ENCODE measurements around the gene SPNS1. TPM values are rescaled to one million over a fixed set of nuclear protein-coding genes. Genes with fewer than 3 reads are reported as not detected.
A peak's percentile ranks its signal among the peaks of the same experiment; 100 is the strongest.

The SPNS1 gene
- total RNA-seq, 2 experiments from 2014 or later: 20.6 to 24.7 TPM

DNA sequence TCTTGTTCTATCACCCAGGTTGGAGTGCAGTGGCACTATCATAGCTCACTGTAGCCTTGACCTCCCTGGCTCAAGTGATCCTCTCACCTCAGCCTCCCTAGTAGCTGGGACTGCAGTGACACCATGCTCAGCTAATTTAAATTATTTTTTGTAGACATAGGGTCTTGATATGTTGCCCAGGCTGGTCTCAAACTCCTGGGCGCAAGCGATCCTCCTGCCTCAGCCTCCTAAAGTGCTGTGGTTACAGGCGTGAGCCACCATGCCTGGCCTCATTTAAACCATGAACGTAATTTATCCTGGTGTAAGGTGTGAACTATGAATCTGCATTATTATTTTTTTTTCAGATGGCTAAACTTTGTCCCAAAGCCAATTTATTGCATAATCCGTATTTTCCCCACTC lies 47.6 kb downstream of the SPNS1 start:
- no peak overlapping the region for H3K27ac Mint-ChIP-seq

DNA sequence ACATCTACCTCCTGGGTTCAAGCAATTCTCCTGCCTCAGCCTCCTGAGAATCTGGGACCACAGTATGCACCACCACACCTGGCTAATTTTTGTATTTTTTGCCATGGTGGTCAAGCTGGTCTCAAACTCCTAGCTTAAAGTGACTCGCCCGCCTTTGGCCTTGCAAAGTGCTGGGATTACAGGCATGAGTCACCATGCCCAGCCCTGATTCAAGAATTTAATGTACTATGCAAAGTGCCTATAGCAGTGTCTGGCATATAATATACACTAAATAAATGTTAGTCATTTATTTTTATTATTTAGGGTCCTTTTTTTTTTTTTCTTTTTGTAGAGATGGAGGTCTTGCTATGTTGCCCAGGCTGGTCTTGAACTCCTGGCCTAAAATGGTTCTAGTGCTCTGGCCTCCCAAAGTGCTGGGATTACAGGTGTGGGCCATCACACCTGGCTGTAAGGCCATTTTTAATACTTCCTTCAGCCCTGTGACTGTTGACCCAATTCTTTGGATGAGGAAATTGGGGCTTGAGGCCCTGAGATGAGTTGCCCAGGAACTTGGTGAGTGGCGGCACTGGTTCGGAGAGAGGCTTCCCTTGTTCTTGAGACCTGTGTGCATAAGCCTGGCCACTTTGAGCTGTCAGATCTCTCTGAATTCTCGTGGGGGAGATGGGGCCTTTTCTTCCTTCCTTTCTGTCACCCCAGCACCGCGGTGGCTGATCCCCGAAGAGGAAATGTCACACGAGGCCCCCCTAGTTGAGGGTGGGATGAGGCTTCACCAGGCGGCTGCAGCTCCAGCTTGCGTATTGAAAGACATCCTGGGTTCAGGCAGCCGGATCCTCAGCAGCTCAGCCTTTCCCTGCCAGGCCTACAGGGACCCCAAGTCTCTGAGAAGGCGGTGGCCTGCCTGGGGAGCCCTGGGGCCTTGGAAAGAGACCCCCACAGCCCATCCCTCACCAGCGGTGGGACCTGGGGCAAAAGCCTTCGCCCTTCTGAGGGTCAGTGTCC lies 49.0 kb downstream of the SPNS1 start:
- Mint-ChIP-seq H3K36me3 (ENCODE audit: low read depth) (no peaks in the 10 kb centered on the region), H3K4me3 (no peak overlapping the region), H3K4me1 (peaks cover 38% of the 10 kb centered on the region), H3K27ac (no peak overlapping the region), H3K27me3 (no peaks in the 10 kb centered on the region), H3K9me3 (no peaks in the 10 kb centered on the region)
- CTCF ChIA-PET: no interaction called here
- DNase-seq: no peak
- POLR2A ChIA-PET: no interaction called here

More for the DNA sequence above, 47.6 kb downstream of the SPNS1 start:
- Mint-ChIP-seq H3K9me3 (no peaks in the 10 kb centered on the region), H3K4me1 (peaks cover 33% of the 10 kb centered on the region), H3K36me3 (ENCODE audit: low read depth) (no peaks in the 10 kb centered on the region), H3K4me3 (no peak overlapping the region), H3K27me3 (no peaks in the 10 kb centered on the region)
- CTCF ChIA-PET: interaction anchor here (0.7 to 1.4 kb wide), 2 partner anchors 39 to 53 kb away, joined by 3 to 5 read pairs; no protein-coding TSS in a partner anchor
- POLR2A ChIA-PET: interaction anchor here (0.6 to 3.2 kb wide), 4 partner anchors 33 to 42 kb away, joined by 3 to 18 read pairs (median 4); partner anchors contain the start of gene LAT
- DNase-seq: no peak

DNA sequence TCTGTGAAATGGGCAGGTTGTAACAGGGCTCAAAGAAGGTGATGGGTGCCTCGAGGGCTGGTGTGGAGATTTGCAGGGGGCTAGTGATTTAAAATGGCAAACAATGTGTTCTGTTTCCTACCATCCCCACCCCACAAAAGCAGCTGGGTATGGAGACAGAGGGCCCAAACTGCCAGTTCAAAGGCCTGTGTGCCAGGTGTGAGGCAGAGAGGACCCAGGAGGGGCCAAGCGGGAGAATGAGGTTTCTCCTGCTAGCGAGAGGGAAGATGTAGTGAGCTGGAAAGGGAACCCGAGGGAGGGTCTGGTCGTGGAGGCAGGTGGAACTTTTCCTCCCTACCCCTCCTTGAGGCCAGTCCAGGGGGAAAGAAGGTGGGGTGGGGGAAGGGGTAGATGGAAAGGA lies 49.7 kb downstream of the SPNS1 start:
- DNase-seq: no peak
- Mint-ChIP-seq H3K4me3 (no peak overlapping the region), H3K27ac (no peak overlapping the region), H3K9me3 (no peaks in the 10 kb centered on the region), H3K27me3 (no peaks in the 10 kb centered on the region), H3K36me3 (ENCODE audit: low read depth) (no peaks in the 10 kb centered on the region), H3K4me1 (peaks cover 45% of the 10 kb centered on the region)
- ChIA-PET POLR2A (no interaction called here), CTCF (no interaction called here)

DNA sequence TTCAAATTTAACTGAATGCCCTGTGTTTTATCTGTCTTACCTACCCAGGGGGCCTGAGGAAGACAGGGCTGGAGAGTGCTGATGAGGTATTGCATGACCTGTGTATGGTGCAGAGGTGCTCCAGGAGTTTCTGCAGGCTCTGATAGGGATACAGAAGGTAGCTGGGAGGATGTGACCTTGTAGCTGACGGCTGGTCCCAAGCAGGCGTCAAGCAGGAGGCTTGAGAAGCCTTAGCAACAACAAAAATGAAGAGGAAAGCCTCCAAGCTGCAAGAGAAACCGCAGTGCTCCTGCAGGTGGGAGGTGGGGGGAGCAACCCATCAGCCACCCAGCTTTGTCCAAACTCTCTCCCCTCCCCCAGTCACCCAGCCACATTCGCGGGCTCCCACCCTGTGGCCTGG lies 50.6 kb downstream of the SPNS1 start:
- Mint-ChIP-seq H3K27ac (no peak overlapping the region), H3K4me1 (peaks cover 49% of the 10 kb centered on the region), H3K36me3 (ENCODE audit: low read depth) (no peaks in the 10 kb centered on the region), H3K27me3 (no peaks in the 10 kb centered on the region), H3K9me3 (no peaks in the 10 kb centered on the region), H3K4me3 (no peak overlapping the region)
- DNase-seq: no peak
- CTCF ChIA-PET: interaction anchor here (0.9 kb wide), 1 partner anchor 52 kb away, joined by 3 read pairs; no protein-coding TSS in a partner anchor
- POLR2A ChIA-PET: no interaction called here

DNA sequence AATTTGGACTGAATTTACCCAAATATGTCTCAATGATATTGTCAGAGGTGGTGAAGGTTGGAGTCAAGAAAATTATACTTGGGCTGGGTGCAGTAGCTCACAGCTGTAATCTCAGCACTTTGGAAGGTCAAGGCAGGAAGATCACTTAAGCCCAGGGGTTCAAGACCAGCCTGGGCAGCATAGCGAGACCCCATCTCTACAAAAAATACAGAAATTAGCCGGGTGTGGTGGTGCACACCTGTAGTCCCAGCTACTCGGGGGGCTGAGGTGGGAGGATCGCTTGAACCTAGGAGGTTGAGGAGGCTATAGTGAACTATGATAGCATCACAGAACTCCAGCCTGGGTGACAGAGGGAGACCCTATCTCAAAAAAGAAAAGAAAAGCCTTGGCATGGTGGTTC lies 51.2 kb downstream of the SPNS1 start:
- Mint-ChIP-seq H3K4me3 (no peak overlapping the region), H3K27ac (no peak overlapping the region), H3K36me3 (ENCODE audit: low read depth) (no peaks in the 10 kb centered on the region), H3K27me3 (no peaks in the 10 kb centered on the region), H3K9me3 (no peaks in the 10 kb centered on the region), H3K4me1 (peaks cover 48% of the 10 kb centered on the region)
- POLR2A ChIA-PET: no interaction called here
- CTCF ChIA-PET: interaction anchor here (0.9 kb wide), 1 partner anchor 52 kb away, joined by 3 read pairs; no protein-coding TSS in a partner anchor
- no peak for DNase-seq

DNA sequence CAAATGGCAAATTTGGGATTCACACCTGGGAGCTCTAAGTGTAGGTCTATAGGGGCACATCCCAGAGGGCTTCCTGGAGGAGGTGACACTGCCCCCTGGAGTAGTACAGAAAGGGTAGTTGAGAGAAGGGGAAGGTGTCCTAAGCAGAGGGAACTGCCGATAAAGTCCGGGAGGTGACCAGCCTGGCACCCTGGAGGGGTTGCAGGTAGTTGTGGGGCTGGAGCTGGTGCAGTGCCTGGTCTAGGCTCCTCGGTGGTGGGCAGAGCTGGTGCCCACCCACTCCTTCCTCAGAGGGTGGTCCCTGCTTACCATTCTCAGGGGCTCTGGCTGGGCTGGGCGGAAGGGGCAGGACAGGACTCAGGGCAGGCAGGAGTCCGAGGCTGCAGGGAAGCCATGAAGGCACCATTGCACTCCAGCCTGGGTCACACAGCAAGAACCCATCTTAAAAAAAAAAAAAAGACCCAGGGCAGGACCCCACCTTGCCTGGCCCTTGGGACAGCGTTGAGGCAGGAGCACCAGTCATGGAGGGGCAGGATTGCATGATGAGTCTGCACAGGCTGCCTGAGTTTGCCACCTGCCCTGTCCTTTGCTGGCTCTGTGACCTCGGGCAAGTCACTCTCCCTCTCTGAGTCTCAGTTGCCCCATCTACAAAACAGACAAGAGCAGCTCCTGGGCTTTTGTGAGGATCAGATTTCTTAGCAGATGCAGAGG lies 54.0 kb downstream of the SPNS1 start:
- Mint-ChIP-seq H3K27me3 (no peaks in the 10 kb centered on the region), H3K4me1 (peaks cover 34% of the 10 kb centered on the region), H3K9me3 (no peaks in the 10 kb centered on the region), H3K27ac (peak overlapping the region; percentile 21), H3K4me3 (no peak overlapping the region), H3K36me3 (ENCODE audit: low read depth) (no peaks in the 10 kb centered on the region)
- POLR2A ChIA-PET: interaction anchor here (1.0 to 2.8 kb wide), 8 partner anchors 8 to 55 kb away, joined by 3 to 13 read pairs (median 4); partner anchors contain the start of gene LAT
- peak; percentile 6 for DNase-seq
- CTCF ChIA-PET: interaction anchor here (1.2 to 1.3 kb wide), 2 partner anchors 18 to 50 kb away, joined by 3 to 5 read pairs; no protein-coding TSS in a partner anchor

DNA sequence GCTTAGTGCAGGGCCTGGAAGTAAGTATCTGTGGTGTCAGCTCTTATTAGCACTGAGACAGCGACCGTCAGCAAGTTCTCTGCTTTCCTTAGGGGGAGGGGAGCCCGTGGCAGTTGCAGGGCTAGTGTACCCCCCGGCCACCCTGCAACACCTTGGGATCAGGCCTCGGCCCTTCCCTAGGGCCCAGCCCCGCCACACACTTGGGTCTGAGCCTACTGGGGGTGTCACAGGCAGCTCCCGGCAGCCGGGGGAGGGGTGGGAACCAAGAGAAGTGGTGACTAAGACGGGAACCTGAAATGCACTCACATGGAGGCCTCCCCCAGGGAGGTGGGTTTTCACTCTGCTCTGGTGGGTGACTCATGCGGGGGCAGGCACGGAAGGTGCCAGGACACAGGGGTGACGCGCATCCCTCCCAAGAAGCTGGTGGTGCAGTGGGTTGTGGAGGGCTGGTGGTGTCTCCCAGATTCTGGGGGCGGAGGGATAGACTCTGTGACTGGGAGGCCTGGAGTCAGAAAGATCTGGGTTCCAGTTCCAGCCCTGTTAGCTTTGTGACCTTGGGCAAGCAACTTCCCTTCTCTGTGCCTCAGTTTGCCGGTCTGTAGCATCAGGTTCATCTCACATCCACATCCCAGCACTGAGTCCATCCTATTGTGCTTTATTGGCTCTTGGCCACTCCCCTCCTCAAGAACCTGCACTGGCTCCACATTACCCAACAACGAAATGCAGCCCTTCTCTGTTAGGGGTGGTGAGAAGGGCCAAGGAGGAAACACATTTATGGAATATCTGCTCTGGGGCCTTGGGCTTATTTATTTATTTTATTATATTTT lies 54.8 kb downstream of the SPNS1 start:
- DNase-seq: peak; percentile 74
- ChIA-PET CTCF (interaction anchor here (1.0 to 1.3 kb wide), 3 partner anchors 19 to 51 kb away, joined by 3 to 5 read pairs (median 3); no protein-coding TSS in a partner anchor), POLR2A (interaction anchor here (0.9 to 2.8 kb wide), 9 partner anchors 9 to 183 kb away, joined by 3 to 13 read pairs (median 4); partner anchors contain the start of genes LAT and TUFM)
- Mint-ChIP-seq H3K9me3 (no peaks in the 10 kb centered on the region), H3K4me3 (no peak overlapping the region), H3K27me3 (no peaks in the 10 kb centered on the region), H3K36me3 (ENCODE audit: low read depth) (no peaks in the 10 kb centered on the region), H3K27ac (peak overlapping the region; percentile 21), H3K4me1 (peaks cover 27% of the 10 kb centered on the region)

DNA sequence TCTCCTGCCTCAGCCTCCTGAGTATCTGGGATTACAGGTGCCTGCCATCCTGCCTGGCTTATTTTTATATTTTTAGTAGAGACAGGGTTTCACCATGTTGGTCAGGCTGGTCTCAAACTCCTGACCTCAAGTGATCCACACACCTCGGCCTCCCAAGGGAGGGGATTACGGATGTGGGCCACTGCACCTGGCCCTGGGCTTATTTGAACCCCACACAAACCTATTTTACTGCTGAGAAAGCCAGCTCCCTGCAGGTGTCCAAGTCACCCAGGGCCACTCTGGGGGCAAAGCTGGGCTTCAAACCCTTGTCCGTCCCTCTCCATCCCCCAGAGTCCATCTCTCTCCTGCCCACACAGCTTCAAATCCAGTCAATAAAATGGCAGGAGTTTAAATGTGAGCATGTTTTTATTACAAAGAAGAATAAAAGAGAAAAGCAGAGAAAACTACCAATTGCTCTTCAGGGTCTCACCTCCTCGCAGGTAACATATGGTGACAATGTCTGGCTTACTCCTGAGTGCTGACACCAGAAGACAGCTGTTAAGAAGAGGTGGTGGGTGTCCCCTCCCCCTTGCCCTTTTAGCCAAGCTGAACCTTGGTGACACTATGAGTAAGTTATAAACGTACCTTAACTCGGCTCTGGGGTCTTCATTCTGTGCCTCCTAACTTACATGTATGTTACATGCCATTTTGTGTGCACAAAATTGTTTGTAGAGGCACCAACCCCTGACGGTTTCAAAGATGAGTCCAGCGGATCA lies 55.7 kb downstream of the SPNS1 start:
- Mint-ChIP-seq H3K4me3 (no peak overlapping the region), H3K9me3 (no peaks in the 10 kb centered on the region), H3K4me1 (peaks cover 23% of the 10 kb centered on the region), H3K36me3 (ENCODE audit: low read depth) (no peaks in the 10 kb centered on the region), H3K27ac (no peak overlapping the region), H3K27me3 (no peaks in the 10 kb centered on the region)
- ChIA-PET CTCF (interaction anchor here (1.0 kb wide), 1 partner anchor 36 kb away, joined by 3 read pairs; no protein-coding TSS in a partner anchor), POLR2A (interaction anchor here (0.9 to 2.8 kb wide), 4 partner anchors 9 to 184 kb away, joined by 3 to 13 read pairs (median 8); partner anchors contain the start of genes LAT and TUFM)
- DNase-seq: no peak

Other genes with a start within 250 kb of the SPNS1 start
- gene NPIPB9, start 223.0 kb upstream of the SPNS1 start, total RNA-seq: 1 to 10 TPM; 1.7 to 2.7 TPM
- gene ATXN2L, start 151.8 kb upstream of the SPNS1 start, total RNA-seq: 100 to 1,000 TPM; 255 to 267 TPM
- gene TUFM, start 128.4 kb upstream of the SPNS1 start, total RNA-seq: 100 to 1,000 TPM; 107 TPM
- 10 to 100 TPM; 44.4 to 45.1 TPM for gene SH2B1, start 110.9 kb upstream of the SPNS1 start, total RNA-seq
- 1 to 10 TPM; 1.6 to 2.5 TPM for gene ATP2A1, start 96.3 kb upstream of the SPNS1 start, total RNA-seq
- 10 to 100 TPM; 15.7 to 16.5 TPM for gene RABEP2, start 49.5 kb upstream of the SPNS1 start, total RNA-seq
- not detected for gene CD19, start 42.8 kb upstream of the SPNS1 start, total RNA-seq
- gene NFATC2IP, start 23.8 kb upstream of the SPNS1 start, total RNA-seq: 10 to 100 TPM; 96.7 TPM
- gene LAT, start 10.3 kb downstream of the SPNS1 start, total RNA-seq: 100 to 1,000 TPM; 333 to 341 TPM